Thyroid gland (tissue), 4 donors: ENCODE results near the gene C19orf12. TPM values are rescaled to one million over a fixed set of nuclear protein-coding genes. Genes with fewer than 3 reads are reported as not detected.

Experiments
- DNase-seq, 2 donors: peaks; one replicate each; pipeline ENCODE4 v3.0.0-alpha.2; 2019
- H3K27ac ChIP-seq, 3 donors: fragments of 200-600 bp; sonication (generic); 1 replicate in 2 of 3; 2 replicates in 1 of 3; pipeline ENCODE4 v1.5.1; 2016 to 2019; ENCODE audit warnings: mild to moderate bottlenecking in 1 of 3, moderate library complexity in 1 of 3
- H3K27me3 ChIP-seq: fragments of 200-600 bp; sonication (generic); one replicate; pipeline ENCODE4 v1.5.1; 2019
- H3K36me3 ChIP-seq, 2 donors: fragments of 200-600 bp; sonication (generic); one replicate each; pipeline ENCODE4 v1.5.1; 2016 to 2019
- H3K4me1 ChIP-seq, 2 donors: fragments of 200-600 bp; sonication (generic); one replicate each; pipeline ENCODE4 v1.5.1; 2017 to 2019
- H3K4me3 ChIP-seq, 3 donors: fragments of 200-600 bp; sonication (generic); replicated peaks in 1 of 3; 1 replicate in 2 of 3; 2 replicates in 1 of 3; pipeline ENCODE4 v1.5.1; 2016; ENCODE audit warnings: mild to moderate bottlenecking in 1 of 3
- H3K9me3 ChIP-seq: fragments of 200-600 bp; sonication (generic); one replicate; pipeline ENCODE4 v1.5.1; 2017
- CTCF ChIP-seq, 6 experiments: fragments of 200-600 bp in 3 of 6; fragments of 450-650 bp in 3 of 6; sonication (generic) in 3 of 6; IDR thresholded peaks; one replicate each; pipeline ENCODE4 v1.5.1; 2016 to 2019; ENCODE audit warnings: antibody characterized with exemption in 6 of 6, mild to moderate bottlenecking in 2 of 6, inconsistent platforms in 1 of 6, moderate library complexity in 1 of 6
- POLR2A ChIP-seq, 2 donors: fragments of 450-650 bp; IDR thresholded peaks; one replicate each; pipeline ENCODE4 v1.6.1; 2017; ENCODE audit warnings: antibody characterized with exemption in 2 of 2, mild to moderate bottlenecking in 2 of 2, moderate library complexity in 1 of 2
- WGBS, 2 donors: methylation state at CpG; one replicate each; pipeline ENCODE4 v1.1.5; 2017; 5-methylcytosine and 5-hydroxymethylcytosine counted together
- intact Hi-C: fragments of 100-400 bp; cut with DNase I; formaldehyde crosslinking; loops from one replicate; pipeline ENCODE4 v1.15.1; 2023
- total RNA-seq, 4 donors: library from RNA; depleted of rRNA; stranded (reverse); fragments of >200 nt; gene quantifications; one replicate each; pipeline ENCODE4 v1.2.3, GENCODE V29; 2016

Gene C19orf12
- total RNA-seq, 4 donors from 2014 or later = 24.4 to 34.0 (median 31.9) TPM

GRCh38 chr19:29737461-29738000 lies 22.5 kb upstream of the C19orf12 start:
- Histone ChIP-seq H3K9me3 (no peaks in the 10 kb centered on the region), H3K27me3 (no peaks in the 10 kb centered on the region), H3K4me1 (no peaks in the 10 kb centered on the region), H3K36me3 (no peaks in the 10 kb centered on the region), H3K4me3 (no peak overlapping the region), H3K27ac (no peak overlapping the region)
- DNase-seq = no peak
- WGBS, 2 donors = 80 to 90% methylated on average over 10 to 11 of the region's 11 CpGs
- intact Hi-C loops = loop anchor here (10.0 kb wide), 1 partner anchor 137 kb away; no protein-coding TSS in a partner anchor
- TF ChIP-seq POLR2A (IDR thresholded peaks at IDR 0.05) (no peak), CTCF (IDR thresholded peaks at IDR 0.05) (no peak)

- intact Hi-C loops = loop anchor here (10.0 kb wide), 1 partner anchor 139 kb away; no protein-coding TSS in a partner anchor
- H3K4me1 ChIP-seq = no peaks in the 10 kb centered on the region
- no peak for DNase-seq
- no peak overlapping the region for H3K4me3 ChIP-seq
- no peaks in the 10 kb centered on the region for H3K36me3 ChIP-seq
- no peaks in the 10 kb centered on the region for H3K9me3 ChIP-seq
- no peak overlapping the region for H3K27ac ChIP-seq
- no peaks in the 10 kb centered on the region for H3K27me3 ChIP-seq
- WGBS, 2 donors = 81 to 83% methylated on average over 5 of the region's 5 CpGs
- TF ChIP-seq CTCF (IDR thresholded peaks at IDR 0.05) = no peak
- TF ChIP-seq POLR2A (IDR thresholded peaks at IDR 0.05) = no peak
These were observed 20.8 kb upstream of the C19orf12 start for GRCh38 chr19:29735829-29736228.

- Histone ChIP-seq H3K27me3 (no peaks in the 10 kb centered on the region), H3K9me3 (no peaks in the 10 kb centered on the region), H3K4me1 (no peaks in the 10 kb centered on the region), H3K36me3 (no peaks in the 10 kb centered on the region), H3K4me3 (no peak overlapping the region), H3K27ac (no peak overlapping the region)
- DNase-seq = no peak
- intact Hi-C loops = loop anchor here (10.0 kb wide), 1 partner anchor 143 kb away; no protein-coding TSS in a partner anchor
- WGBS, 2 donors = 90 to 91% methylated on average over 13 of the region's 13 CpGs
- no peak for TF ChIP-seq CTCF (IDR thresholded peaks at IDR 0.05)
- no peak for TF ChIP-seq POLR2A (IDR thresholded peaks at IDR 0.05)
These were observed 16.3 kb upstream of the C19orf12 start for GRCh38 chr19:29731331-29731850.

GRCh38 chr19:29727906-29728305 lies 12.8 kb upstream of the C19orf12 start:
- intact Hi-C loops = no loop called here
- H3K9me3 ChIP-seq = no peaks in the 10 kb centered on the region
- no peak for DNase-seq
- H3K27me3 ChIP-seq = peaks cover 7% of the 10 kb centered on the region
- no peak overlapping the region for H3K27ac ChIP-seq
- no peak for TF ChIP-seq CTCF (IDR thresholded peaks at IDR 0.05)
- TF ChIP-seq POLR2A (IDR thresholded peaks at IDR 0.05) = no peak
- WGBS, 2 donors = 54 to 67% methylated on average over 6 of the region's 6 CpGs
- H3K4me1 ChIP-seq = peaks cover 7 to 8% of the 10 kb centered on the region in 2 donors
- no peak overlapping the region for H3K4me3 ChIP-seq
- H3K36me3 ChIP-seq = no peaks in the 10 kb centered on the region

- intact Hi-C loops = no loop called here
- H3K4me1 ChIP-seq = peaks cover 7 to 8% of the 10 kb centered on the region in 2 donors
- TF ChIP-seq CTCF (IDR thresholded peaks at IDR 0.05) (no peak), POLR2A (IDR thresholded peaks at IDR 0.05) (no peak)
- H3K27ac ChIP-seq = no peak overlapping the region
- WGBS, 2 donors = 50 to 57% methylated on average over 14 of the region's 14 CpGs
- H3K9me3 ChIP-seq = no peaks in the 10 kb centered on the region
- peaks cover 7% of the 10 kb centered on the region for H3K27me3 ChIP-seq
- H3K4me3 ChIP-seq = no peak overlapping the region
- no peak for DNase-seq
- no peaks in the 10 kb centered on the region for H3K36me3 ChIP-seq
These were observed 9.7 kb upstream of the C19orf12 start for GRCh38 chr19:29724746-29725145.
